ENCODE results near the gene OR5T1. TPM values are rescaled to one million over a fixed set of nuclear protein-coding genes. Genes with fewer than 3 reads are reported as not detected.

OR5T1 gene
- total and polyA plus RNA-seq, 2 of the 8 experiments (the other 6 are each of a cell fraction or from before 2014, with no cell fraction given), result not detected

DNA sequence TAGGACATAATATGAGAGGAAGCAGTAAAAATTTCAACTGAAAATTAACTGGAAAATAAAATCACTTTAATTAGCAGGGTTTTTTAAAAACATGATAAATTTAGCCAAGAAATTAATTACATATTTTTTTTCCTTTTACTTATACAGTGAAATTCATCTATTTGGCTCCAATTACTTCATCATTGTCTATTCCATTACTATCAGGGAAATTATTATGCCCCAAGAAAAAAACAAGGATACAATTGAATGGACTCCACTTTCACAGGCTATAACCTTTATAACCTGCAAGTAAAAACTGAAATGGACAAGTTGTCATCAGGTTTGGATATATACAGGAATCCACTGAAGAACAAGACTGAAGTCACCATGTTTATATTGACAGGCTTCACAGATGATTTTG, 22.0 kb upstream of the OR5T1 start, which contains the start of gene OR5T3:
TSS of gene OR5T3 (plus strand) at position 301 of the 400 bp plus-strand sequence. CDS start at position 301, 0 bp downstream.
- no peak within 1 kb of the TSS for H3K4ac ChIP-seq (replicated peaks; ENCODE audit: insufficient read length, low read depth, low read length)
- DNase-seq (ENCODE audit: low read depth in 1 of 2, low spot score in 2 of 2) (no peak), FAIRE-seq (no peak)
- H2BK15ac ChIP-seq (ENCODE audit: low read length), result no peak within 1 kb of the TSS
- H3K4me1 ChIP-seq (replicated peaks in 1 of 4; ENCODE audit: control insufficient read depth in 3 of 4, insufficient read depth in 4 of 4, low read length in 3 of 4), result no peaks in the 10 kb centered on the region
- POLR2A ChIA-PET (ENCODE audit: partially characterized antibody), result no interaction called here
- no peaks in the 10 kb centered on the region for H3K79me1 ChIP-seq (ENCODE audit: low read depth, low read length)
- H3K18ac ChIP-seq (ENCODE audit: extremely low read depth, low read length), result no peak within 1 kb of the TSS
- H4K5ac ChIP-seq (ENCODE audit: insufficient read length, low read depth, low read length), result no peak within 1 kb of the TSS
- H3K79me2 ChIP-seq (ENCODE audit: control insufficient read depth in 1 of 2, insufficient read depth in 2 of 2, low read length in 2 of 2), result no peaks in the 10 kb centered on the region
- TF ChIP-seq, protein P1, sequence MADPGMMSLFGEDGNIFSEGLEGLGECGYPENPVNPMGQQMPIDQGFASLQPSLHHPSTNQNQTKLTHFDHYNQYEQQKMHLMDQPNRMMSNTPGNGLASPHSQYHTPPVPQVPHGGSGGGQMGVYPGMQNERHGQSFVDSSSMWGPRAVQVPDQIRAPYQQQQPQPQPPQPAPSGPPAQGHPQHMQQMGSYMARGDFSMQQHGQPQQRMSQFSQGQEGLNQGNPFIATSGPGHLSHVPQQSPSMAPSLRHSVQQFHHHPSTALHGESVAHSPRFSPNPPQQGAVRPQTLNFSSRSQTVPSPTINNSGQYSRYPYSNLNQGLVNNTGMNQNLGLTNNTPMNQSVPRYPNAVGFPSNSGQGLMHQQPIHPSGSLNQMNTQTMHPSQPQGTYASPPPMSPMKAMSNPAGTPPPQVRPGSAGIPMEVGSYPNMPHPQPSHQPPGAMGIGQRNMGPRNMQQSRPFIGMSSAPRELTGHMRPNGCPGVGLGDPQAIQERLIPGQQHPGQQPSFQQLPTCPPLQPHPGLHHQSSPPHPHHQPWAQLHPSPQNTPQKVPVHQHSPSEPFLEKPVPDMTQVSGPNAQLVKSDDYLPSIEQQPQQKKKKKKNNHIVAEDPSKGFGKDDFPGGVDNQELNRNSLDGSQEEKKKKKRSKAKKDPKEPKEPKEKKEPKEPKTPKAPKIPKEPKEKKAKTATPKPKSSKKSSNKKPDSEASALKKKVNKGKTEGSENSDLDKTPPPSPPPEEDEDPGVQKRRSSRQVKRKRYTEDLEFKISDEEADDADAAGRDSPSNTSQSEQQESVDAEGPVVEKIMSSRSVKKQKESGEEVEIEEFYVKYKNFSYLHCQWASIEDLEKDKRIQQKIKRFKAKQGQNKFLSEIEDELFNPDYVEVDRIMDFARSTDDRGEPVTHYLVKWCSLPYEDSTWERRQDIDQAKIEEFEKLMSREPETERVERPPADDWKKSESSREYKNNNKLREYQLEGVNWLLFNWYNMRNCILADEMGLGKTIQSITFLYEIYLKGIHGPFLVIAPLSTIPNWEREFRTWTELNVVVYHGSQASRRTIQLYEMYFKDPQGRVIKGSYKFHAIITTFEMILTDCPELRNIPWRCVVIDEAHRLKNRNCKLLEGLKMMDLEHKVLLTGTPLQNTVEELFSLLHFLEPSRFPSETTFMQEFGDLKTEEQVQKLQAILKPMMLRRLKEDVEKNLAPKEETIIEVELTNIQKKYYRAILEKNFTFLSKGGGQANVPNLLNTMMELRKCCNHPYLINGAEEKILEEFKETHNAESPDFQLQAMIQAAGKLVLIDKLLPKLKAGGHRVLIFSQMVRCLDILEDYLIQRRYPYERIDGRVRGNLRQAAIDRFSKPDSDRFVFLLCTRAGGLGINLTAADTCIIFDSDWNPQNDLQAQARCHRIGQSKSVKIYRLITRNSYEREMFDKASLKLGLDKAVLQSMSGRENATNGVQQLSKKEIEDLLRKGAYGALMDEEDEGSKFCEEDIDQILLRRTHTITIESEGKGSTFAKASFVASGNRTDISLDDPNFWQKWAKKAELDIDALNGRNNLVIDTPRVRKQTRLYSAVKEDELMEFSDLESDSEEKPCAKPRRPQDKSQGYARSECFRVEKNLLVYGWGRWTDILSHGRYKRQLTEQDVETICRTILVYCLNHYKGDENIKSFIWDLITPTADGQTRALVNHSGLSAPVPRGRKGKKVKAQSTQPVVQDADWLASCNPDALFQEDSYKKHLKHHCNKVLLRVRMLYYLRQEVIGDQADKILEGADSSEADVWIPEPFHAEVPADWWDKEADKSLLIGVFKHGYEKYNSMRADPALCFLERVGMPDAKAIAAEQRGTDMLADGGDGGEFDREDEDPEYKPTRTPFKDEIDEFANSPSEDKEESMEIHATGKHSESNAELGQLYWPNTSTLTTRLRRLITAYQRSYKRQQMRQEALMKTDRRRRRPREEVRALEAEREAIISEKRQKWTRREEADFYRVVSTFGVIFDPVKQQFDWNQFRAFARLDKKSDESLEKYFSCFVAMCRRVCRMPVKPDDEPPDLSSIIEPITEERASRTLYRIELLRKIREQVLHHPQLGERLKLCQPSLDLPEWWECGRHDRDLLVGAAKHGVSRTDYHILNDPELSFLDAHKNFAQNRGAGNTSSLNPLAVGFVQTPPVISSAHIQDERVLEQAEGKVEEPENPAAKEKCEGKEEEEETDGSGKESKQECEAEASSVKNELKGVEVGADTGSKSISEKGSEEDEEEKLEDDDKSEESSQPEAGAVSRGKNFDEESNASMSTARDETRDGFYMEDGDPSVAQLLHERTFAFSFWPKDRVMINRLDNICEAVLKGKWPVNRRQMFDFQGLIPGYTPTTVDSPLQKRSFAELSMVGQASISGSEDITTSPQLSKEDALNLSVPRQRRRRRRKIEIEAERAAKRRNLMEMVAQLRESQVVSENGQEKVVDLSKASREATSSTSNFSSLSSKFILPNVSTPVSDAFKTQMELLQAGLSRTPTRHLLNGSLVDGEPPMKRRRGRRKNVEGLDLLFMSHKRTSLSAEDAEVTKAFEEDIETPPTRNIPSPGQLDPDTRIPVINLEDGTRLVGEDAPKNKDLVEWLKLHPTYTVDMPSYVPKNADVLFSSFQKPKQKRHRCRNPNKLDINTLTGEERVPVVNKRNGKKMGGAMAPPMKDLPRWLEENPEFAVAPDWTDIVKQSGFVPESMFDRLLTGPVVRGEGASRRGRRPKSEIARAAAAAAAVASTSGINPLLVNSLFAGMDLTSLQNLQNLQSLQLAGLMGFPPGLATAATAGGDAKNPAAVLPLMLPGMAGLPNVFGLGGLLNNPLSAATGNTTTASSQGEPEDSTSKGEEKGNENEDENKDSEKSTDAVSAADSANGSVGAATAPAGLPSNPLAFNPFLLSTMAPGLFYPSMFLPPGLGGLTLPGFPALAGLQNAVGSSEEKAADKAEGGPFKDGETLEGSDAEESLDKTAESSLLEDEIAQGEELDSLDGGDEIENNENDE (IDR thresholded peaks at IDR 0.05; ENCODE audit: insufficient replicate concordance, low read length), result no peak
- H3K23me2 ChIP-seq (ENCODE audit: low read depth, low read length), result no peaks in the 10 kb centered on the region; the same call in 1 of the 2 replicates
- no peak within 1 kb of the TSS for H3K27ac ChIP-seq (ENCODE audit: low read depth, low read length)
- H2AFZ ChIP-seq (ENCODE audit: low read length), result peak within 1 kb of the TSS; percentile 70; the same call in 1 of the 2 replicates
- no peak within 1 kb of the TSS for H3K4me3 ChIP-seq (ENCODE audit: extremely low read depth in 1 of 4, insufficient read depth in 2 of 4, low read depth in 3 of 4, low read length in 4 of 4)
- H4K8ac ChIP-seq (ENCODE audit: extremely low read depth, insufficient read depth, low read length), result no peak within 1 kb of the TSS
- H3K27me3 ChIP-seq (replicated peaks in 1 of 4; ENCODE audit: control insufficient read depth in 3 of 4, extremely low read depth in 1 of 4, insufficient read depth in 3 of 4, low read length in 3 of 4), result no peaks in the 10 kb centered on the region
- CTCF ChIA-PET (ENCODE audit: partially characterized antibody), result no interaction called here
- H4K20me1 ChIP-seq (replicated peaks in 1 of 2; ENCODE audit: control insufficient read depth in 1 of 2, insufficient read depth in 2 of 2, low read length in 2 of 2), result no peaks in the 10 kb centered on the region
- H3K9ac ChIP-seq (replicated peaks in 1 of 4; ENCODE audit: extremely low read depth in 1 of 4, low read depth in 3 of 4, low read length in 3 of 4), result no peak within 1 kb of the TSS
- H3K56ac ChIP-seq (replicated peaks; ENCODE audit: insufficient read length, low read depth, low read length), result no peak within 1 kb of the TSS
- no peaks in the 10 kb centered on the region for H3K36me3 ChIP-seq (ENCODE audit: control insufficient read depth in 2 of 4, insufficient read depth in 4 of 4, low read length in 3 of 4)
- H3K9me3 ChIP-seq (ENCODE audit: insufficient read depth in 2 of 2, low read depth in 1 of 2, low read length in 1 of 2), result no peaks in the 10 kb centered on the region
- H2BK12ac ChIP-seq (ENCODE audit: low read depth, low read length), result no peak within 1 kb of the TSS
- H3K4me2 ChIP-seq (ENCODE audit: insufficient read depth in 1 of 2, low read depth in 2 of 2, low read length in 2 of 2), result no peak within 1 kb of the TSS
- no peak within 1 kb of the TSS for H2AK5ac ChIP-seq (ENCODE audit: low read depth, low read length)
- H3K23ac ChIP-seq (ENCODE audit: insufficient read length), result no peak within 1 kb of the TSS
- H3K14ac ChIP-seq (ENCODE audit: insufficient read length), result no peak within 1 kb of the TSS
- H4K91ac ChIP-seq (replicated peaks; ENCODE audit: insufficient read length, low read length), result no peak within 1 kb of the TSS
- no peak within 1 kb of the TSS for H2BK5ac ChIP-seq (ENCODE audit: low read depth, low read length)
- no peak within 1 kb of the TSS for H2BK20ac ChIP-seq (ENCODE audit: low read length)
- no peak within 1 kb of the TSS for H2BK120ac ChIP-seq (replicated peaks; ENCODE audit: low read depth, low read length)
